Mucosa of stomach (tissue), 1 donor: Measurements from ENCODE around the gene RAP1A.

Source experiments
- H3K27me3 ChIP-seq: one replicate; pipeline ENCODE4 v1.7.0; 2013; ENCODE audit warnings: mild to moderate bottlenecking, low read length; ENCODE audit not compliant: control insufficient read depth, insufficient read depth
- H3K36me3 ChIP-seq: one replicate; pipeline ENCODE4 v1.7.0; 2013; ENCODE audit warnings: low read length; ENCODE audit not compliant: control insufficient read depth, insufficient read depth
- H3K4me1 ChIP-seq: one replicate; pipeline ENCODE4 v1.7.0; 2013; ENCODE audit warnings: mild to moderate bottlenecking, low read length; ENCODE audit not compliant: control insufficient read depth, insufficient read depth
- H3K4me3 ChIP-seq: one replicate; pipeline ENCODE4 v1.7.0; 2013; ENCODE audit warnings: low read length
- H3K9ac ChIP-seq: one replicate; pipeline ENCODE4 v1.7.0; 2013; ENCODE audit warnings: mild to moderate bottlenecking, low read length, moderate library complexity
- H3K9me3 ChIP-seq: one replicate; pipeline ENCODE4 v1.7.0; 2013; ENCODE audit warnings: mild to moderate bottlenecking, low read length, moderate library complexity; ENCODE audit not compliant: control insufficient read depth
- donor health status: Pancreatic carcinoma.

Gene RAP1A

DNA sequence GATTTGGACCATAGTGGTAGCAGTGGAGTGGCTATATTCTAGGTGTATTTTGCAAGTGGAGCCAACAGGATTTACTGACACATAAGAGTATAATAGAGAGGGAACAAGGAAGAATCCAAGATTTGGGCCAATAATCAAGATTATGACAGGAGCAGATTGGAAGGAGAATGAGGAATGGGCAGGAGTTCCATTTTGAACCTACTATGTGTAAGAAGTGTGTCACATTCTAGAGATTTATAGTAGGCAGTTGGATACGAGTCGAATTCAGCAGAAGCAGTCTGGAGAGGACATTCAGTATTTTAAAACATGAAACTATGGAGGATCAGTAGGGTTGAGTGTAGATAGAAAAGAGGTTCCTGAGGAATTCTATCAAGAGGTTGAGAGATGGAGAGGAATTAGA, 97.9 kb downstream of the RAP1A start:
- Histone ChIP-seq H3K4me3 (no peak overlapping the region), H3K36me3 (no peaks in the 10 kb centered on the region), H3K9ac (no peak overlapping the region), H3K9me3 (no peaks in the 10 kb centered on the region), H3K4me1 (peaks cover 22% of the 10 kb centered on the region), H3K27me3 (no peaks in the 10 kb centered on the region)

DNA sequence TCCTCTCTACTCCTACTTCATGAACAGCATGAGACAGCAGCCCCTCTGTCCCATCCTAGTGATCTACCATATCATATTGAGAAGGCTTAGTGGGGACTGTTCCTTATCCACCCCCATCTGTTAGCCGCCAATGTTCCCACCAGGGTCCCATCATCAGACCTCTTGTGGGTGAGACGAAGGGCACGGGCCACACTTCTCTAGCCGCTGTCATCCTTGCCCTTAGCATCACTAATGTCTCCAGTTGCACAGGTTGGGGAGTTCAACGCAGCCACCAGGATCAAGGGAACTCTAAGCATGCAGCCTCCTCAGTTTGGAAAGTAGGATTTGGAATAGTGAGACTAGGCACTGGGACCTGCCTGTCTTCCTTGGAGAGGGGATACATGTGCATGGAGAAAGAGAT, 99.5 kb downstream of the RAP1A start:
- Histone ChIP-seq H3K4me1 (peaks cover 22% of the 10 kb centered on the region), H3K27me3 (no peaks in the 10 kb centered on the region), H3K9me3 (no peaks in the 10 kb centered on the region), H3K36me3 (no peaks in the 10 kb centered on the region), H3K4me3 (no peak overlapping the region), H3K9ac (no peak overlapping the region)

DNA sequence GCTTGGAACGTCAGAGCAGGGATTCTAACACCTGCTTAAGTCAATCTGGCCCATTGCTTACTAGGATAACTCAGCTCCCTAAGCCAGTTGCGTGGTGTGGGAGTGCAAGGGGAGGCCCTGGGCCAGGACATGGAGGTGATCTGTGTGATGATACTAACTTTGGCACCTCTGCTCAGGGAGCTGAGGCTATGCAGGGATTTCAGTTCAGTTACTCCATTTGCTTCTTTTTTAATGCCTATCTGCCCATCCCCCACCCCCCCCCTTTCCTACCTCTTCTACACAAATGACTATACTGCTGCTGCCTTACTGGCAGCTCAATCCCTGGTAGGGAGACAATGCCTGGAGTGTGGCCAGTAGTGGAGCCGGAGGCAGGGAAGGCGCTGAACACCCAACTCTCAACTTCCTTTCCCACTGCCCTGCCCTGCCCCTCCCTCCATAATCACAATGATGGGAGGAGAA, 100.1 kb downstream of the RAP1A start:
- H3K9me3 ChIP-seq, result no peaks in the 10 kb centered on the region
- no peaks in the 10 kb centered on the region for H3K27me3 ChIP-seq
- no peak overlapping the region for H3K4me3 ChIP-seq
- H3K4me1 ChIP-seq, result peaks cover 22% of the 10 kb centered on the region
- H3K36me3 ChIP-seq, result no peaks in the 10 kb centered on the region
- no peak overlapping the region for H3K9ac ChIP-seq

DNA sequence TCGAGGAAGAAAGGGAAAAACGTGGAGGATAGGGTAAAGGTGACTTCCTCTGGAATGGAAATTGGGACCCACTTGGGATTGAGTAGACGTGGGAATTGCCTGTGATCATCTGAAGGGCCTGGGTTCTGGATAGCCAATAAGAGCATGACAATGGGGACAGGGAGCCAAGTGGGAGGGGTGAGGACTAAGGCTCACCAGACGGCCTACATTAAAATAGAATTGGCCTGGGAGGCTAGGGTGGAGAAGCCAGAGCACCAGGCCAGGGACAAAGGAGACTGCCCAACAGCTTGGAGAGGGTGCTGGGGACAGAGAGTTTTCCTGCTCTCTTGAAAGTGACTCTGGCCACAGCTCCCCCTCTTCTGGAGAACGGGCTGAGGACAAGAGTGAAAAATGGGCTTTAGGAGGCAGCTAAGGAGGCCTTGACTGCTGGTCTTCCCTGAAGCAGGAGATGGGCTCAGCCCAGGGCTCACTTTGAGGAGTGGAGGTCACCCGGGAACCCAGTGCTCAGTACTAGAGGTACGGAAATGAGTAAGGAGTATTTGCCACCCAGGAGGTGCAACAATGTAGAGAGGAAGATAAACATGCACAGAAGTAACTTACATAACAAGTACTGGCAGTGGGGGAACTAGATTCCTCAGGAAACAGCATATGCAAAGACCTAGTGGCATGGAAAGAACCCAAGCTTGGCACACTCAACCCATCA, 100.8 kb downstream of the RAP1A start:
- H3K9ac ChIP-seq, result no peak overlapping the region
- no peaks in the 10 kb centered on the region for H3K36me3 ChIP-seq
- H3K4me3 ChIP-seq, result no peak overlapping the region
- H3K9me3 ChIP-seq, result no peaks in the 10 kb centered on the region
- H3K27me3 ChIP-seq, result no peaks in the 10 kb centered on the region
- peaks cover 22% of the 10 kb centered on the region for H3K4me1 ChIP-seq

DNA sequence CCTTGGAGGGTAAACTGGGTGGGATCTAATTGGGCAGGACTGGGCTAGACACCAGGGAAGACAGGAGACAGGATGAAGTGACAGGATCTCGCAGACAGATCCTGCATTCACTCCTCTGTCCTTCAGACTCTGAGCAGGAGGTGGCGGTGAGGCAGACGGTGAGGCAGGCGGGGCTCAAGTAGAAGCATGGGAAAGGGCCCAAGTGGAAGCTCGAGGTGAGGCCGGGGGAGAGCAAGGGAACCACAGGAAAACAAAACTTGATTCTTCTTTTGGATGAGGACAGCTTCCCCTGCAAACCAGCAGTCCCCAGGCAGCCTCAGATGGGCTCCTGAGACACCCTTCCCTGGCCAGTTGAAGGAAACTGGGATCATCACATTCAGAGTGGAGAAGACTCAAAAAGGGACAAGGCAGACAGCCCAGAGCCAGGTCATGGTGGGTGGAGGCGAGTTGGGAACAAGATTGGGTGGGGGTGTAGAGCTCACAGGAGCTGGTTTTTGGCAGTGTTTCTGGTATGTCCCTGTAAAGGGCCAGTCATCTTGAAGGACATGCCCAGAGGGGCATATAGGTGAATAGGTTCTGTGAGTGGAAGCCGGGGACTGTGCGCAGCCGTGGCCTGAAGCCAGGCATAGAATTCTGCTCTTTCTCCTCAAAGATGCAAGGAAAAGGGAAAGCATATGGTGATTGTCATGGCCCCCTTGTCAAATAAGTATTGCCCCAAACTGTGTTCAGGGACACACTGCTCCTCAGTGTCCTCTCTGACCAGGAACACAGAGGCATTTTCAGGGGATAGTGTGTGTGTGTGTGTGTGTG, 101.6 kb downstream of the RAP1A start:
- peaks cover 22% of the 10 kb centered on the region for H3K4me1 ChIP-seq
- no peak overlapping the region for H3K9ac ChIP-seq
- H3K4me3 ChIP-seq, result no peak overlapping the region
- no peaks in the 10 kb centered on the region for H3K27me3 ChIP-seq
- H3K9me3 ChIP-seq, result no peaks in the 10 kb centered on the region
- no peaks in the 10 kb centered on the region for H3K36me3 ChIP-seq

DNA sequence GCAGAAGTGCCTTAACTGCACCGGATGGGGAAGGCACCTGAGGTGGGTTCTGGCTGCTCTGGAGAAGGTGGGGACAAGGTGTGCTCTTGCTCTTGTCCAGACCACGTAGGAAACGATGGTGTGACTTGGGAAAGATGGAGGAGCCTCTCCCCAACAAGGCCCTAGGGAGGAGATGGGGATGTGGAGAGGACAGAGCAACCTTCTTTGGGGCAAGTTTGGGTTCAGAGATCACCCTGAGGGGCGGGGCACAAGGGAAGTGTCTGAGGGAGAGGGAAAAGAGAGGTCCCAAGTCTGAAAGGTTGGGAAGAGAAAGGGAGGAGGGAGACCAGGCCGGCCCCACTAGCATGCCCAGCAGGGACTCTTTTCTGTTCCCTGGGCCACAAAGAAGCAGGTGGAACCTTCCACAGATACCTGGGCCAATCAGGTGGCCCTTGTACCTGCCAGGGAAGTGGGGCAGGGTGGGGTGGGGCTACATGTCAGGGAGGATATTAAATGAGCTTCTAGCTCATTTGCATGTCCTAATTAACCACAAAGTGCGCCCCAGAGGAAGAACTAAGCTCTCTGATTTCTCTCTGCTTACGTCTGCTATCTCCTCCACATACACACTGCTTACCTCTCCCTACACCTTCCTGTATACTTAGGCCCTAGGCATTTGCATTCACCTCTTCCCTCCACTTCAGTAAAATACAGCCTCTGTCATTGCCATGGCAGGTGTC, 103.7 kb downstream of the RAP1A start:
- Histone ChIP-seq H3K36me3 (no peaks in the 10 kb centered on the region), H3K4me1 (peaks cover 22% of the 10 kb centered on the region), H3K9me3 (no peaks in the 10 kb centered on the region), H3K27me3 (no peaks in the 10 kb centered on the region), H3K9ac (no peak overlapping the region), H3K4me3 (no peak overlapping the region)

DNA sequence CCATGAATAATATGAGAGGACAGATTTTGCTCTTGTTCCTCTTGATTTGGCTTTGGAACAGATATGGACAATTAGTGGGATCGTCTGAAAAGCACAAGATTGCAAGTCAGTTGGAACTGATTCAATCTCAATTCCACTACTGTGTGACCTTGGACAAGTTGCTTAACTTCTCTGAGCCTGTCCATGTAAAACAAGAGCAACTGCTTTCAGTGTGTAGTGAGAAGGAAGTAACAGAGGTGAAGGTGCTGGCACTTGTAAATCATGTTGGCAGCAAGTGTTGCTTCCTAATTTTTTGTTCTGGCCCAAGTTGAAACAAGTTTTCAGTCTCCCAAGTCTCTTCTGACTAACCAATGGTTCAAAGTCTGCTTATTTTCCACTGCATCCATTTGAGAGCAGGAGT, 104.3 kb downstream of the RAP1A start:
- Histone ChIP-seq H3K4me1 (peaks cover 22% of the 10 kb centered on the region), H3K9me3 (no peaks in the 10 kb centered on the region), H3K4me3 (no peak overlapping the region), H3K9ac (no peak overlapping the region), H3K36me3 (no peaks in the 10 kb centered on the region), H3K27me3 (no peaks in the 10 kb centered on the region)

DNA sequence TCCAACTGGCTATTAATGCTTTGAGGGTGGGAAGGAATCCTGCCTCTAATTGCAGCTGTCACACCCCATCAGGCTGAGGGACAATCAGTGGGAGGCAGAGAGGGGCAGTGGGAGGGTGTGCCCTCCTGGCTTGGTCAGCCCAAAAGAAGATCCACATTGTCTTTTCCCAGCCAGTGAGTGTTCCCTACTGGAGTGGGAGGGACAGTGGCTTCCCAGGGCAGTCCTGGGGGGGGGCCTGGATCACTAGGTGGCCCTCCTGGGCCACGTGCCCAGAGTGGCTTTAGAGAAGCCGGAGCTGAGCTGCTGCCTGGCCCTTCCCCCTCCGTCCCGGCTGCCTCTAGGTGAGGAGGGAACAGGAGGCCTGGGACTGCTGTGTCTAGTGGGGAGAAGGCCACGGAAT, 105.6 kb downstream of the RAP1A start:
- Histone ChIP-seq H3K9me3 (no peaks in the 10 kb centered on the region), H3K36me3 (no peaks in the 10 kb centered on the region), H3K4me1 (peaks cover 19% of the 10 kb centered on the region), H3K27me3 (no peaks in the 10 kb centered on the region), H3K9ac (no peak overlapping the region), H3K4me3 (no peak overlapping the region)

DNA sequence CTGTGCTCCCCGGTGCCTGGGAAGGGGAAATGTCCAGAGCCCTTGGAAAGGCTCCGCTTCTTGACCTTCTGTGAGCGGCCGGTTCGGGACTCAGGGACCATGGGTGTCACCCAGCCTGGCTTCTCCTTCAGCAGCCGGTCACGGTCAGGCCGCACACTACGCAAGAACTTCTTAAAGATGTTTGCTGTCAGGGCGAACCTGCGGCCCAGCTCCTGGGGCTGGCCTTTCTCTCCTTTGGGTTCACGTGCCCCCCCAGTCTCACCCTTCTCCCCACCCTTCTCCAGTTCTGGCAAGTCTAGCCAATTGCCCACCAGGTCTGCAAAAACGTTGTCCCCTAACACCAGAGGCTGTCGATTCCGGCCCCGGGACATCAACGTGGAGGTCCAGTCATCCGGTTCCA, 107.5 kb downstream of the RAP1A start:
- H3K36me3 ChIP-seq, result no peaks in the 10 kb centered on the region
- no peaks in the 10 kb centered on the region for H3K9me3 ChIP-seq
- H3K27me3 ChIP-seq, result no peaks in the 10 kb centered on the region
- H3K4me3 ChIP-seq, result no peak overlapping the region
- no peak overlapping the region for H3K9ac ChIP-seq
- H3K4me1 ChIP-seq, result peaks cover 3% of the 10 kb centered on the region

DNA sequence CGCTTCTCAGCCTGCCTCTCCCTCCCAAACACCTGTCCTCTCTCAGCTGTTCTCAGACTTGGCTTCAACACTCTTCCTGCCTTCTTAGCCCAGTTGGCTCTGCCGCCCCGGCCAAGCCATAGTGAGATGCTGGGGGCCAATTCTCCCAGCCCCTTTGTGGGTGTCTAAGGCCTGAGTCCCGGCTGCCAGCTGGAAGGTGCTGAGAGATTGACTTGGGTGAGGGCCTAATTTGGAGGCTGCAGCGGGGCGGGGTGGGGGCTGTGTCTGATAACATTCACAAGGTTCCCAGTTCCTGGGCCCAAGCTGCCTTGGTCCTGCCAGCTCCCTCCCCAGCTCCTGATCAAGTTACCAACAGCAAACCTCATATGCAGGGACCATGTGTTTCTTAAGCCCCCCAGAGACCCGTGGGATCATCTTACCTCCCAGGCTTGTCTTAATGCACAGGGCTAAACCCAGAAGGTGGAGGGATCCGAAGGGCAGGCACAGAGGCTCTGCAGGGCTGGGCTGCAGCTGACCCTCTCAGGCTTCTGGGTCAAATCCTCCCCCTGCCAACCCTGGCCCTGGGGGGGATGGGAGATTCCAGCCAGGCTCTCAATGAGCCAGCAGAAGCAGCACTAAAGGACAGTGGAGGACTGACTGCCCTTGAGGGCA, 109.8 kb downstream of the RAP1A start:
- H3K9ac ChIP-seq, result no peak overlapping the region
- H3K4me1 ChIP-seq, result peaks cover 13% of the 10 kb centered on the region
- no peak overlapping the region for H3K4me3 ChIP-seq

DNA sequence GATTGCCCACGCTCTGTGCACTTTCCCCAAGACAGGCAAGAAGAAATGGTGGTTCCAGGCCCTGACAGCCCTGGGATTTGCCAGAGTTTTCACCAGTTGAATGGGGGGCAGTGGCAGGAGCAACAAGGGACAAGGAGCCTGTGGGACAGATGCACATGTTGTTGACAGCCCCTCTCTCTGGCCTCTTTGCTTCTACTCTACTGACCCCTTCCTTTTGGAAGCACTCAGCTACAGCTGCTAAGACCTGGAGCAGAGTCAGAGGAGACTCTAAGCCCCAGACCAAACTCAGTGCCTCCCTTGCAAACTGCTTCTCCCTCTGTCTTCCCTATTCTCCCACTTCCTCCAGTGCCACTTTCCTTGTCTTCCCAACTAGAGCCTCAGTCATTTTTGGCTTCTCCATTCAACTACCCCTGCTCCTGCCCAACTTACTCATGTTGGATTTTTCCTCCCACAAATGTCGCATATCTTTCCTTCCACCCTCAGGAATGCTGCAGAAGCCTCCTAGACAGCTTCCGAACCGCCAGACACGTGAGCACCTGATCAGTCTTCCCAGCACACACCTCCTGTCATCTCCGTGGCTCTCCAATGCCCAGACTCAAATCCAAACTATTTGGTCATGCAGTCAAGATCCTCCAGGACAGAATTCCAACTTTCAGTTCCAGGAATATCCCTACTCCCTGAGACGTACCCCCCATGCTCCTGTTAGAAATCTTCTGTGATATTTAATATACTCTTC, 110.5 kb downstream of the RAP1A start:
- Histone ChIP-seq H3K27me3 (no peaks in the 10 kb centered on the region), H3K4me1 (peaks cover 17% of the 10 kb centered on the region), H3K4me3 (no peak overlapping the region), H3K36me3 (no peaks in the 10 kb centered on the region), H3K9me3 (no peaks in the 10 kb centered on the region), H3K9ac (no peak overlapping the region)

More for the DNA sequence above, 109.8 kb downstream of the RAP1A start:
- no peaks in the 10 kb centered on the region for H3K9me3 ChIP-seq
- no peaks in the 10 kb centered on the region for H3K36me3 ChIP-seq
- no peaks in the 10 kb centered on the region for H3K27me3 ChIP-seq
